ENCODE data around the gene MYO3B. TPM values are rescaled to one million over a fixed set of nuclear protein-coding genes. Genes with fewer than 3 reads are reported as not detected.

Gene MYO3B
- polyA plus RNA-seq, 1 of the 3 experiments (the other 2 are of a cell fraction), result not detected

DNA sequence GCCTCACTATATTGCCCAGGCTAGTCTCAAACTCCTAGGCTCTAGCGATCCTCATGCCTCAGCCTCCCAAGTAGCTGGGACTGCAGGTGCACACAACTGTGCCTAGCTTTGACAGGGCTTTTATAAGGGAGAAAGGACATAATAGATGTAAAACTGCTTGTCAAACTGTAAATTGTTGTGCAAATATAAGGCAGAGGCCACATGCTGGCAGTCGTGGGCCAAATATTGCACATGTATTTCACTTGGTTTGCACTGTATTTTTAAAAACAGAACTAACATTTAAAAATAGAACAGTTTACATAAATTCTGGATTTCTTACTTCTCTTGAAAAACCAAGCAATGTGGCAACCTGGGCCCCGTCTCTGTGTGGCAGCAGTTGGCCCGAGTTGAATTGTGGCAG is 31.2 kb upstream of the MYO3B start:
- Histone ChIP-seq H4K20me1 (ENCODE audit: insufficient read depth) (no peaks in the 10 kb centered on the region), H3K4me1 (ENCODE audit: control insufficient read depth in 1 of 2, insufficient read depth in 2 of 2, low read depth in 1 of 2, low read length in 1 of 2) (peaks cover 5 to 25% of the 10 kb centered on the region in 2 experiments), H3F3A (replicated peaks; ENCODE audit: insufficient read depth) (no peaks in the 10 kb centered on the region), H3K4me3 (ENCODE audit: low read depth in 2 of 2, low read length in 1 of 2) (no peak overlapping the region), H3K36me3 (replicated peaks in 1 of 2; ENCODE audit: control insufficient read depth in 1 of 2, insufficient read depth in 2 of 2, low read length in 1 of 2) (no peaks in the 10 kb centered on the region), H3K27ac (ENCODE audit: low read depth in 2 of 2, low read length in 1 of 2) (no peak overlapping the region), H3K9me2 (no peaks in the 10 kb centered on the region), H3K9ac (no peak overlapping the region), H3K4me2 (no peak overlapping the region), H3K79me2 (ENCODE audit: insufficient read depth) (no peaks in the 10 kb centered on the region), H2AFZ (ENCODE audit: low read depth) (no peak overlapping the region), H3K9me3 (no peaks in the 10 kb centered on the region), H3K27me3 (ENCODE audit: insufficient read depth) (no peaks in the 10 kb centered on the region)
- WGBS (ENCODE audit: low lambda C conversion rate), result 92% methylated on average over 4 of the region's 4 CpGs
- ChIA-PET CTCF (interaction anchor here (1.2 kb wide), 1 partner anchor 191 kb away, joined by 3 read pairs; no protein-coding TSS in a partner anchor), POLR2A (no interaction called here)
- DNase-seq, result no peak
- TF ChIP-seq GATA2 (CRISPR knock-in tag; IDR thresholded peaks at IDR 0.05), result no peak
- TF ChIP-seq RFX5 (IDR thresholded peaks at IDR 0.05; ENCODE audit: low read length), result no peak
- no peak for TF ChIP-seq MEF2A (IDR thresholded peaks at IDR 0.05; ENCODE audit: borderline replicate concordance, low read depth)
- TF ChIP-seq TAF1 (IDR thresholded peaks at IDR 0.05; ENCODE audit: borderline replicate concordance, low read depth, low read length), result no peak
- TF ChIP-seq, protein P1, sequence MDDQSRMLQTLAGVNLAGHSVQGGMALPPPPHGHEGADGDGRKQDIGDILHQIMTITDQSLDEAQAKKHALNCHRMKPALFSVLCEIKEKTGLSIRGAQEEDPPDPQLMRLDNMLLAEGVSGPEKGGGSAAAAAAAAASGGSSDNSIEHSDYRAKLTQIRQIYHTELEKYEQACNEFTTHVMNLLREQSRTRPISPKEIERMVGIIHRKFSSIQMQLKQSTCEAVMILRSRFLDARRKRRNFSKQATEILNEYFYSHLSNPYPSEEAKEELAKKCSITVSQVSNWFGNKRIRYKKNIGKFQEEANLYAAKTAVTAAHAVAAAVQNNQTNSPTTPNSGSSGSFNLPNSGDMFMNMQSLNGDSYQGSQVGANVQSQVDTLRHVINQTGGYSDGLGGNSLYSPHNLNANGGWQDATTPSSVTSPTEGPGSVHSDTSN (IDR thresholded peaks at IDR 0.05), result no peak
- TF ChIP-seq FOSL2 (IDR thresholded peaks at IDR 0.05; ENCODE audit: borderline replicate concordance, low read depth), result no peak
- no peak for TF ChIP-seq ELF1 (IDR thresholded peaks at IDR 0.05)

DNA sequence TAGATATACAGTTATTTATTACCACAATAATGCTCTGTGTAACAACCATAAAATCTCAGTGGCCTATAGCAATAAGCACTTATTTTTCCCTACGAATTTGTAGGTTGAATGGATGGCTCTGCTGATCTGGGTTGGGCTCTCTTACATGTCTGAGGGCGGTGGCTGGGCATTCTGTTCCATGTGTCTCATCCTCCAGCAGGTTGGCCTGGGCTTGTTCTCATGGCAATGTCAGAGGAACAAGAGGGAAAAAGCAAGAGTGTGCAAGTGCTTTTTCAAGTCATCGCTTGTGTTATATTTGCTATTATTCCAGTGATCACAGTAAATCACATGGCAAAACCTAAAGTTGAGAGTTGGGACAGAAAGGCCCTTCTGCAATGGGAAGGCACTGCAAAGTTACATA is 30.4 kb upstream of the MYO3B start:
- H3K79me2 ChIP-seq (ENCODE audit: insufficient read depth), result no peaks in the 10 kb centered on the region
- no peaks in the 10 kb centered on the region for H3K9me3 ChIP-seq
- H3K4me3 ChIP-seq (ENCODE audit: low read depth in 2 of 2, low read length in 1 of 2), result no peak overlapping the region
- no peaks in the 10 kb centered on the region for H3K36me3 ChIP-seq (replicated peaks in 1 of 2; ENCODE audit: control insufficient read depth in 1 of 2, insufficient read depth in 2 of 2, low read length in 1 of 2)
- H3K4me1 ChIP-seq (ENCODE audit: control insufficient read depth in 1 of 2, insufficient read depth in 2 of 2, low read depth in 1 of 2, low read length in 1 of 2), result peaks cover 5 to 21% of the 10 kb centered on the region in 2 experiments
- CTCF ChIA-PET, result interaction anchor here (1.2 kb wide), 1 partner anchor 192 kb away, joined by 3 read pairs; no protein-coding TSS in a partner anchor
- no peak overlapping the region for H3K27ac ChIP-seq (ENCODE audit: low read depth in 2 of 2, low read length in 1 of 2)
- POLR2A ChIA-PET, result no interaction called here
- H3K9me2 ChIP-seq, result no peaks in the 10 kb centered on the region
- H3K9ac ChIP-seq, result no peak overlapping the region
- TF ChIP-seq TCF12 (IDR thresholded peaks at IDR 0.05), result no peak
- TF ChIP-seq, protein P2, sequence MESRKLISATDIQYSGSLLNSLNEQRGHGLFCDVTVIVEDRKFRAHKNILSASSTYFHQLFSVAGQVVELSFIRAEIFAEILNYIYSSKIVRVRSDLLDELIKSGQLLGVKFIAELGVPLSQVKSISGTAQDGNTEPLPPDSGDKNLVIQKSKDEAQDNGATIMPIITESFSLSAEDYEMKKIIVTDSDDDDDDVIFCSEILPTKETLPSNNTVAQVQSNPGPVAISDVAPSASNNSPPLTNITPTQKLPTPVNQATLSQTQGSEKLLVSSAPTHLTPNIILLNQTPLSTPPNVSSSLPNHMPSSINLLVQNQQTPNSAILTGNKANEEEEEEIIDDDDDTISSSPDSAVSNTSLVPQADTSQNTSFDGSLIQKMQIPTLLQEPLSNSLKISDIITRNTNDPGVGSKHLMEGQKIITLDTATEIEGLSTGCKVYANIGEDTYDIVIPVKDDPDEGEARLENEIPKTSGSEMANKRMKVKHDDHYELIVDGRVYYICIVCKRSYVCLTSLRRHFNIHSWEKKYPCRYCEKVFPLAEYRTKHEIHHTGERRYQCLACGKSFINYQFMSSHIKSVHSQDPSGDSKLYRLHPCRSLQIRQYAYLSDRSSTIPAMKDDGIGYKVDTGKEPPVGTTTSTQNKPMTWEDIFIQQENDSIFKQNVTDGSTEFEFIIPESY (IDR thresholded peaks at IDR 0.05; ENCODE audit: borderline replicate concordance, low read depth), result no peak
- TF ChIP-seq, protein P3, sequence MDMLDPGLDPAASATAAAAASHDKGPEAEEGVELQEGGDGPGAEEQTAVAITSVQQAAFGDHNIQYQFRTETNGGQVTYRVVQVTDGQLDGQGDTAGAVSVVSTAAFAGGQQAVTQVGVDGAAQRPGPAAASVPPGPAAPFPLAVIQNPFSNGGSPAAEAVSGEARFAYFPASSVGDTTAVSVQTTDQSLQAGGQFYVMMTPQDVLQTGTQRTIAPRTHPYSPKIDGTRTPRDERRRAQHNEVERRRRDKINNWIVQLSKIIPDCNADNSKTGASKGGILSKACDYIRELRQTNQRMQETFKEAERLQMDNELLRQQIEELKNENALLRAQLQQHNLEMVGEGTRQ (IDR thresholded peaks at IDR 0.05; ENCODE audit: borderline replicate concordance, low read depth, low read length), result no peak
- TF ChIP-seq NFIC (IDR thresholded peaks at IDR 0.05; ENCODE audit: borderline replicate concordance), result no peak
- TF ChIP-seq, protein P1 (IDR thresholded peaks at IDR 0.05), result no peak
- TF ChIP-seq CHD2 (IDR thresholded peaks at IDR 0.05; ENCODE audit: low read length, partially characterized antibody), result no peak
- no peak for TF ChIP-seq EP300 (IDR thresholded peaks at IDR 0.05; ENCODE audit: borderline replicate concordance in 1 of 2, low read depth in 1 of 2, low read length in 1 of 2)
- TF ChIP-seq SMC3 (IDR thresholded peaks at IDR 0.05; ENCODE audit: low read depth, low read length), result no peak
- TF ChIP-seq TAF1 (IDR thresholded peaks at IDR 0.05; ENCODE audit: borderline replicate concordance, low read depth, low read length), result no peak
- no peak overlapping the region for H2AFZ ChIP-seq (ENCODE audit: low read depth)
- 81% methylated on average over 3 of the region's 3 CpGs for WGBS (ENCODE audit: low lambda C conversion rate)
- H3K27me3 ChIP-seq (ENCODE audit: insufficient read depth), result no peaks in the 10 kb centered on the region
- H3K4me2 ChIP-seq, result no peak overlapping the region
- DNase-seq, result no peak
- no peaks in the 10 kb centered on the region for H3F3A ChIP-seq (replicated peaks; ENCODE audit: insufficient read depth)
- no peaks in the 10 kb centered on the region for H4K20me1 ChIP-seq (ENCODE audit: insufficient read depth)

Data from SK-N-SH (cell line).